ENCODE measurements around the gene PMVK. TPM values are rescaled to one million over a fixed set of nuclear protein-coding genes. Genes with fewer than 3 reads are reported as not detected.
"Not testable (repeated sequence)": the region's sequence is repeated elsewhere in the genome, so short reads cannot be mapped to it uniquely, and the experiment has no call there.

The PMVK gene
- total RNA-seq, 2 experiments from 2014 or later, result 6.6 to 7.4 TPM

DNA sequence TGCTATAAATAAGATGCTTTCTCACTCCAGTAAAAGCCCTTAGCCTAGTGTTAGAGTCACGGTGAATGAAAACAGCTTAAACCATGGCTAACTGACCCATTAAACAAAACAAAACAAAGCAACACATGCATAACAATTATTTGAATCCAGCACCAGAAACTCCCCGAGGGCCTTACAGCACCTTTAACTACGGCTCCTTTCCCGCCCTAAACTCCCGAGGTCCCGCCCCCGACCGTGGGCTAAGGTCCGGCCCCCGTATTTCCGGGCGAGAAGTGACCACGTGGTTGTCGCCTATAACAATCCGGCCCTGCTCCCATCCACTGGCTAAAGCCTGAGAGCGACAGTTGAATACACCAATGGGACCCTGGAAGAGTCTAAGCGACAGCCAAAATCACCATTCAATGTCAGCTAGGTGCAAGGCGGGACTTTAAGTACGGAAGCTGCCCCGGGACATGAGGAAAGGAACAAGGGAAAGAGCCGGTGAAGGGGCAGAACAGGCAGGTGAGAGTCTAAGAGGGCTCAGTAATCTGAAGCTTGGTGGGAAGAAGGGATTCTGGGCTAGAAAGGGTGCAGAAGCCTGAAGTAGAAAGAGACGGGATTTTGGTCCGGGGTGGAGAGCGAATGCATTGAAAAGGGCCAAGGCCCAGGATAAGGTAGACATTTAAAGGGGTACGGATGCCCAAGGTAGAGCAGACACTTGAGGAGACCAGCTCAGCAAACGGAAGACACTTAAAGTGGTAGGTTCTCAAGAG lies 46.6 kb upstream of the PMVK start, which contains the start of gene FLAD1:
Gene FLAD1 (plus strand): TSS at position 448 of the 752 bp plus-strand sequence. CDS start 351 bp downstream, outside the sequence.
- Histone ChIP-seq H3K4me3 (ENCODE audit: low read length) (peak within 1 kb of the TSS; percentile 64), H3K9me3 (ENCODE audit: control insufficient read depth in 1 of 2, insufficient read depth in 1 of 2, low read length in 2 of 2) (no peaks in the 10 kb centered on the region), H3K36me3 (ENCODE audit: insufficient read depth, low read length) (peaks cover 13% of the 10 kb centered on the region), H3K27me3 (ENCODE audit: control insufficient read depth in 1 of 2, insufficient read depth in 2 of 2, low read length in 2 of 2) (no peaks in the 10 kb centered on the region), H3K4me1 (ENCODE audit: insufficient read depth, low read length) (peaks cover 28% of the 10 kb centered on the region), H3K27ac (ENCODE audit: low read depth in 1 of 2, low read length in 2 of 2) (peak within 1 kb of the TSS; percentile 13 to 54)
- POLR2A ChIA-PET, result interaction anchor here (0.6 to 4.1 kb wide), 18 partner anchors 9 to 102 kb away, joined by 3 to 52 read pairs (median 10); partner anchors contain the start of genes ADAM15, CKS1B, LENEP and PBXIP1
- Mint-ChIP-seq H3K27me3 (no peaks in the 10 kb centered on the region), H3K36me3 (ENCODE audit: low read depth) (peaks cover 9% of the 10 kb centered on the region), H3K4me1 (ENCODE audit: low read depth) (peaks cover 10% of the 10 kb centered on the region), H3K4me3 (no peak within 1 kb of the TSS), H3K9me3 (no peaks in the 10 kb centered on the region), H3K27ac (no peak within 1 kb of the TSS)
- DNase-seq, result peak; percentile 85 to 99 (median 92)
- CTCF ChIA-PET, result interaction anchor here (0.6 to 3.5 kb wide), 11 partner anchors 14 to 102 kb away, joined by 3 to 54 read pairs (median 6); partner anchors contain the start of genes PBXIP1, PMVK and PYGO2
- ATAC-seq (ENCODE audit: poor library complexity), result peak; percentile 99
- TF ChIP-seq, protein P1, sequence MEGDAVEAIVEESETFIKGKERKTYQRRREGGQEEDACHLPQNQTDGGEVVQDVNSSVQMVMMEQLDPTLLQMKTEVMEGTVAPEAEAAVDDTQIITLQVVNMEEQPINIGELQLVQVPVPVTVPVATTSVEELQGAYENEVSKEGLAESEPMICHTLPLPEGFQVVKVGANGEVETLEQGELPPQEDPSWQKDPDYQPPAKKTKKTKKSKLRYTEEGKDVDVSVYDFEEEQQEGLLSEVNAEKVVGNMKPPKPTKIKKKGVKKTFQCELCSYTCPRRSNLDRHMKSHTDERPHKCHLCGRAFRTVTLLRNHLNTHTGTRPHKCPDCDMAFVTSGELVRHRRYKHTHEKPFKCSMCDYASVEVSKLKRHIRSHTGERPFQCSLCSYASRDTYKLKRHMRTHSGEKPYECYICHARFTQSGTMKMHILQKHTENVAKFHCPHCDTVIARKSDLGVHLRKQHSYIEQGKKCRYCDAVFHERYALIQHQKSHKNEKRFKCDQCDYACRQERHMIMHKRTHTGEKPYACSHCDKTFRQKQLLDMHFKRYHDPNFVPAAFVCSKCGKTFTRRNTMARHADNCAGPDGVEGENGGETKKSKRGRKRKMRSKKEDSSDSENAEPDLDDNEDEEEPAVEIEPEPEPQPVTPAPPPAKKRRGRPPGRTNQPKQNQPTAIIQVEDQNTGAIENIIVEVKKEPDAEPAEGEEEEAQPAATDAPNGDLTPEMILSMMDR (IDR thresholded peaks at IDR 0.05), result no peak
- intact Hi-C loops (cut with DNase I, micrococcal nuclease), result loop anchor here (1.0 to 2.0 kb wide), 4 partner anchors 18 to 34 kb away; partner anchors contain the start of gene ZBTB7B (in 1 of the 2)

DNA sequence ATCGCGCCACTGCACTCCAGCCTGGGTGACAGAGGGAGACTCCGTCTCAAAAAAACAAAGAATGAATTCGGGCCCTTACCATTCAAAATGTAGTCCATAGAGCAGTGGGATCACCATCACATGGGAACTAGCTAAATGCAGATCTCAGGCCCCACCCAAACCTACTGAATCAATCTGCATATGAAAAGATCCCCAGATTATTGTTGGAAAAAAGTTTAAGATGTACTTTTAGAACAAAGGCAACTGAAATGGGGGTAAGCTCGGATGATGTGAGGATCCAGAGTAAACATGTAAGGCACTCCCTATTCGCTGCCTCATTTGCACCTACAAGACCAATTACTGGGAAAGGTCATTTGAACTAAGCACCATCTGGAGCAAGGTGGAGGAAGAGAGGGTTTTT lies 45.8 kb upstream of the PMVK start:
- Mint-ChIP-seq H3K36me3 (ENCODE audit: low read depth) (peaks cover 6% of the 10 kb centered on the region), H3K27me3 (no peaks in the 10 kb centered on the region), H3K27ac (no peak overlapping the region), H3K9me3 (no peaks in the 10 kb centered on the region), H3K4me1 (ENCODE audit: low read depth) (peaks cover 10% of the 10 kb centered on the region), H3K4me3 (no peak overlapping the region)
- ATAC-seq (ENCODE audit: poor library complexity), result no peak
- ChIA-PET CTCF (interaction anchor here (0.5 to 3.5 kb wide), 8 partner anchors 17 to 621 kb away, joined by 3 to 54 read pairs (median 7); partner anchors contain the start of genes PMVK and PYGO2), POLR2A (interaction anchor here (1.2 to 4.1 kb wide), 11 partner anchors 9 to 103 kb away, joined by 4 to 52 read pairs (median 19); partner anchors contain the start of genes ADAM15, CKS1B, LENEP and PBXIP1)
- no peak for DNase-seq
- TF ChIP-seq, protein P1 (IDR thresholded peaks at IDR 0.05), result no peak
- Histone ChIP-seq H3K4me3 (ENCODE audit: low read length) (peak overlapping the region; percentile 64), H3K27me3 (ENCODE audit: control insufficient read depth in 1 of 2, insufficient read depth in 2 of 2, low read length in 2 of 2) (no peaks in the 10 kb centered on the region), H3K36me3 (ENCODE audit: insufficient read depth, low read length) (peaks cover 6% of the 10 kb centered on the region), H3K9me3 (ENCODE audit: control insufficient read depth in 1 of 2, insufficient read depth in 1 of 2, low read length in 2 of 2) (no peaks in the 10 kb centered on the region), H3K27ac (ENCODE audit: low read depth in 1 of 2, low read length in 2 of 2) (peak overlapping the region in 1 of 2 donors; percentile 54), H3K4me1 (ENCODE audit: insufficient read depth, low read length) (peaks cover 24% of the 10 kb centered on the region)
- intact Hi-C loops (cut with DNase I, micrococcal nuclease), result loop anchor here (1.0 to 2.0 kb wide), 3 partner anchors 19 to 34 kb away; no protein-coding TSS in a partner anchor

DNA sequence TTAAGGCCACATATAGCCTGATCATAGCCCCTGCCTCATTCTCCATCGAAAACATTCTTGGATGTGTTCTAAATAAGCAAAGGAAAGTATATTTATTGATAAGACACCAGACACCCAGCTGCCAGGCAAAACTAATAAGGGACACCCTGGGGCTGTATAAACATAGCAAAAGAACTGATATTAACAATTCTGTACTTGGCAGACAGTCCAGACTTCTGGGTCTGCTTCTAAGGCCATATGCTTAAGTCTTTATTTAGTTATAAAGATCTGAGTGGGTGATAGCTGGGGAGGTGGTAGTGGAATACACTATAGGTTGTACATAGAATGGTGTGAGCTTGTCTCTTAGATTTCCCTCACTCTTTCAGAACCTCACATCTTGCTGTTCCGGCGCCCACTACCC lies 41.8 kb upstream of the PMVK start:
- H3K27ac ChIP-seq (ENCODE audit: low read depth in 1 of 2, low read length in 2 of 2), result no peak overlapping the region
- no peak for ATAC-seq (ENCODE audit: poor library complexity)
- TF ChIP-seq, protein P1 (IDR thresholded peaks at IDR 0.05), result no peak

DNA sequence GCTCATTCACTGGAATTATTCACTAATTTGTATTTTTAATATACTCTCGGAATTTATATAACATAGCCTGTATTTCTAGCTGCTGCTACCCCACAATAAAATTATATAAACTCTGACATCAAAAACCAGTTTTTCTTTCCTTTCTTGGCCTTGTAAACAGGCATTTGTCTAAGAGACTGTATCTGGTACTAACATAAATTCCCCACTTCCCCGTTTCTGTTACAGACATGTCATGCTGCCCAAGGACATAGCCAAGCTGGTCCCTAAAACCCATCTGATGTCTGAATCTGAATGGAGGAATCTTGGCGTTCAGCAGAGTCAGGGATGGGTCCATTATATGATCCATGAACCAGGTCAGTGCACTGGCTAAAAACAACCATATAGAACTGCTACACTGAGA lies 41.2 kb upstream of the PMVK start:
- H3K27me3 Mint-ChIP-seq; H3K36me3 ChIP-seq (ENCODE audit: insufficient read depth, low read length); POLR2A ChIA-PET; H3K4me1 Mint-ChIP-seq (ENCODE audit: low read depth); H3K9me3 ChIP-seq (ENCODE audit: control insufficient read depth in 1 of 2, insufficient read depth in 1 of 2, low read length in 2 of 2); ATAC-seq (ENCODE audit: poor library complexity); H3K36me3 Mint-ChIP-seq (ENCODE audit: low read depth); H3K27ac ChIP-seq (ENCODE audit: low read depth in 1 of 2, low read length in 2 of 2); DNase-seq; H3K4me3 ChIP-seq (ENCODE audit: low read length); H3K4me3 Mint-ChIP-seq; H3K9me3 Mint-ChIP-seq; H3K27me3 ChIP-seq (ENCODE audit: control insufficient read depth in 1 of 2, insufficient read depth in 2 of 2, low read length in 2 of 2); H3K27ac Mint-ChIP-seq: not testable (repeated sequence)
- CTCF ChIA-PET, result interaction anchor here (1.1 to 10.7 kb wide), 3 partner anchors 37 to 107 kb away, joined by 3 to 71 read pairs (median 4); no protein-coding TSS in a partner anchor
- intact Hi-C loops (cut with DNase I, micrococcal nuclease), result loop anchor here in 1 of 2 experiments (1.0 to 2.0 kb wide), 2 partner anchors 12 to 21 kb away; no protein-coding TSS in a partner anchor
- peaks cover 24% of the 10 kb centered on the region for H3K4me1 ChIP-seq (ENCODE audit: insufficient read depth, low read length)

More for the DNA sequence above, 41.8 kb upstream of the PMVK start:
- ChIA-PET POLR2A (no interaction called here), CTCF (interaction anchor here (0.9 to 10.7 kb wide), 3 partner anchors 17 to 39 kb away, joined by 3 to 71 read pairs (median 4); partner anchors contain the start of gene PYGO2)
- no peak overlapping the region for H3K27ac Mint-ChIP-seq
- Histone ChIP-seq H3K4me3 (ENCODE audit: low read length) (no peak overlapping the region), H3K4me1 (ENCODE audit: insufficient read depth, low read length) (peaks cover 20% of the 10 kb centered on the region), H3K27me3 (ENCODE audit: control insufficient read depth in 1 of 2, insufficient read depth in 2 of 2, low read length in 2 of 2) (no peaks in the 10 kb centered on the region), H3K9me3 (ENCODE audit: control insufficient read depth in 1 of 2, insufficient read depth in 1 of 2, low read length in 2 of 2) (no peaks in the 10 kb centered on the region), H3K36me3 (ENCODE audit: insufficient read depth, low read length) (no peaks in the 10 kb centered on the region)
- no peaks in the 10 kb centered on the region for H3K4me1 Mint-ChIP-seq (ENCODE audit: low read depth)
- no peak for DNase-seq
- H3K36me3 Mint-ChIP-seq (ENCODE audit: low read depth), result no peaks in the 10 kb centered on the region
- intact Hi-C loops (cut with DNase I, micrococcal nuclease), result loop anchor here in 1 of 2 experiments (1.0 kb wide), 1 partner anchor 11 kb away; no protein-coding TSS in a partner anchor
- no peaks in the 10 kb centered on the region for H3K9me3 Mint-ChIP-seq
- no peak overlapping the region for H3K4me3 Mint-ChIP-seq
- no peaks in the 10 kb centered on the region for H3K27me3 Mint-ChIP-seq

Data from CD4-positive, alpha-beta T cell (primary cell).